Natural killer cell (primary cell): ENCODE results near the gene CALHM5. TPM values are rescaled to one million over a fixed set of nuclear protein-coding genes. Genes with fewer than 3 reads are reported as not detected.
A peak's percentile ranks its signal among the peaks of the same experiment; 100 is the strongest.

Experiments used
- ATAC-seq, 3 donors: fragments of 150-1000 bp in 2 of 3; fragments of 200-7000 bp in 1 of 3; cut with Tn5 transposase; 1 replicate in 1 of 3; 2 replicates in 2 of 3; pipeline ENCODE4 v1.10.0; 2021; ENCODE audit warnings: mild to moderate bottlenecking in 2 of 3, moderate library complexity in 2 of 3
- DNase-seq, 2 donors: peaks; one replicate each; pipeline versions ENCODE4 v3.0.0 to v3.0.0-alpha.2; 2013 to 2021; ENCODE audit warnings: mixed read lengths in 1 of 2
- H3K27ac ChIP-seq: one replicate; pipeline ENCODE4 v1.5.1; 2013; ENCODE audit warnings: mild to moderate bottlenecking, low read length
- H3K27me3 ChIP-seq: one replicate; pipeline ENCODE4 v1.6.1; 2013; ENCODE audit warnings: low read length; ENCODE audit not compliant: control insufficient read depth, insufficient read depth
- H3K36me3 ChIP-seq: one replicate; pipeline ENCODE4 v1.6.1; 2013; ENCODE audit warnings: low read length; ENCODE audit not compliant: control insufficient read depth, insufficient read depth
- H3K4me1 ChIP-seq: one replicate; pipeline ENCODE4 v1.6.1; 2013; ENCODE audit warnings: low read length; ENCODE audit not compliant: control insufficient read depth, insufficient read depth
- H3K4me3 ChIP-seq: one replicate; pipeline ENCODE4 v1.5.1; 2013; ENCODE audit warnings: low read length
- H3K9me3 ChIP-seq: one replicate; pipeline ENCODE4 v1.6.1; 2013; ENCODE audit warnings: low read length; ENCODE audit not compliant: control insufficient read depth, insufficient read depth
- H3K27ac Mint-ChIP-seq, 2 donors: one replicate each; pipeline ENCODE4 v1.8.0; 2022; ENCODE audit warnings: mild to moderate bottlenecking in 2 of 2, mixed read lengths in 2 of 2, moderate library complexity in 1 of 2
- H3K27me3 Mint-ChIP-seq, 2 donors: one replicate each; pipeline ENCODE4 v1.8.0; 2022; ENCODE audit warnings: low read depth in 2 of 2, mixed read lengths in 2 of 2
- H3K36me3 Mint-ChIP-seq: one replicate; pipeline ENCODE4 v1.8.0; 2022; ENCODE audit warnings: mixed read lengths
- H3K4me1 Mint-ChIP-seq, 2 donors: one replicate each; pipeline ENCODE4 v1.8.0; 2022; ENCODE audit warnings: mixed read lengths in 2 of 2
- H3K4me3 Mint-ChIP-seq: one replicate; pipeline ENCODE4 v1.8.0; 2022; ENCODE audit warnings: mild to moderate bottlenecking, moderate library complexity, mixed read lengths
- H3K9me3 Mint-ChIP-seq, 2 donors: one replicate each; pipeline ENCODE4 v1.8.0; 2022; ENCODE audit warnings: mixed read lengths in 2 of 2
- CTCF ChIP-seq: fragments of 200-600 bp; IDR thresholded peaks from one replicate; pipeline ENCODE4 v1.8.0; 2022; ENCODE audit warnings: antibody characterized with exemption
- WGBS: methylation state at CpG from one replicate; pipeline ENCODE4 v1.1.7; 2013; ENCODE audit warnings: missing lambda C conversion rate; ENCODE audit not compliant: insufficient coverage; 5-methylcytosine and 5-hydroxymethylcytosine counted together
- intact Hi-C: fragments of 100-400 bp; cut with micrococcal nuclease; formaldehyde crosslinking; loops from one replicate; pipeline ENCODE4 v1.14.2; 2022
- total RNA-seq, 4 donors: library from RNA; stranded (reverse); fragments of 120-200 nt in 1 of 4; gene quantifications; one replicate each; pipeline versions ENCODE4 v1.2.3 to v1.2.4, GENCODE V29; 2013 to 2022

The CALHM5 gene
- total RNA-seq, 3 donors from 2014 or later (not counting 1 experiment from before 2014, with no cell fraction given): 0.05 TPM; not detected in 1

GRCh38 chr6:116535109-116535508 lies 23.7 kb downstream of the CALHM5 start:
- no peaks in the 10 kb centered on the region for H3K9me3 Mint-ChIP-seq
- no peak overlapping the region for H3K27ac Mint-ChIP-seq
- H3K4me3 ChIP-seq: no peak overlapping the region
- no peak overlapping the region for H3K4me3 Mint-ChIP-seq
- no peak for DNase-seq
- no peaks in the 10 kb centered on the region for H3K36me3 Mint-ChIP-seq
- no peak for TF ChIP-seq CTCF
- no peaks in the 10 kb centered on the region for H3K27me3 ChIP-seq
- H3K9me3 ChIP-seq: no peaks in the 10 kb centered on the region
- H3K4me1 ChIP-seq: no peaks in the 10 kb centered on the region
- no peaks in the 10 kb centered on the region for H3K4me1 Mint-ChIP-seq
- peaks cover 15 to 36% of the 10 kb centered on the region in 2 donors for H3K27me3 Mint-ChIP-seq
- no peak for ATAC-seq
- H3K27ac ChIP-seq: no peak overlapping the region
- H3K36me3 ChIP-seq: no peaks in the 10 kb centered on the region
- intact Hi-C loops: no loop called here

- no peak overlapping the region for H3K4me3 ChIP-seq
- WGBS: 18% methylated on average over 4 of the region's 4 CpGs
- H3K36me3 ChIP-seq: no peaks in the 10 kb centered on the region
- no peaks in the 10 kb centered on the region for H3K4me1 Mint-ChIP-seq
- ATAC-seq (peak in 2 of 3 donors; percentile 63 to 66), DNase-seq (peak in 1 of 2 donors; percentile 76)
- no peak overlapping the region for H3K27ac Mint-ChIP-seq
- intact Hi-C loops: loop anchor here (1.0 kb wide), 1 partner anchor 35 kb away; the partner anchor contains the start of gene RWDD1
- no peaks in the 10 kb centered on the region for H3K9me3 ChIP-seq
- no peaks in the 10 kb centered on the region for H3K36me3 Mint-ChIP-seq
- H3K9me3 Mint-ChIP-seq: no peaks in the 10 kb centered on the region
- TF ChIP-seq CTCF: peak; percentile 88
- H3K27me3 ChIP-seq: no peaks in the 10 kb centered on the region
- H3K27ac ChIP-seq: no peak overlapping the region
- no peaks in the 10 kb centered on the region for H3K4me1 ChIP-seq
- H3K27me3 Mint-ChIP-seq: peaks cover 17 to 35% of the 10 kb centered on the region in 2 donors
- no peak overlapping the region for H3K4me3 Mint-ChIP-seq
These were observed 24.8 kb downstream of the CALHM5 start for GRCh38 chr6:116536216-116536621.

GRCh38 chr6:116542426-116542825 lies 31.0 kb downstream of the CALHM5 start:
- H3K4me1 Mint-ChIP-seq: no peaks in the 10 kb centered on the region
- intact Hi-C loops: no loop called here
- no peaks in the 10 kb centered on the region for H3K9me3 Mint-ChIP-seq
- Histone ChIP-seq H3K4me3 (no peak overlapping the region), H3K36me3 (no peaks in the 10 kb centered on the region), H3K27me3 (peaks cover 3% of the 10 kb centered on the region), H3K4me1 (no peaks in the 10 kb centered on the region), H3K27ac (no peak overlapping the region), H3K9me3 (no peaks in the 10 kb centered on the region)
- DNase-seq (no peak), ATAC-seq (no peak)
- TF ChIP-seq CTCF: no peak
- H3K36me3 Mint-ChIP-seq: no peaks in the 10 kb centered on the region
- H3K27ac Mint-ChIP-seq: no peak overlapping the region
- H3K4me3 Mint-ChIP-seq: no peak overlapping the region
- H3K27me3 Mint-ChIP-seq: peaks cover 20 to 42% of the 10 kb centered on the region in 2 donors

GRCh38 chr6:116543149-116543548 lies 31.7 kb downstream of the CALHM5 start:
- no peaks in the 10 kb centered on the region for H3K4me1 ChIP-seq
- peaks cover 3% of the 10 kb centered on the region for H3K27me3 ChIP-seq
- no peak for DNase-seq
- intact Hi-C loops: no loop called here
- H3K36me3 ChIP-seq: no peaks in the 10 kb centered on the region
- TF ChIP-seq CTCF: no peak
- H3K36me3 Mint-ChIP-seq: no peaks in the 10 kb centered on the region
- no peak for ATAC-seq
- H3K4me3 Mint-ChIP-seq: no peak overlapping the region
- no peak overlapping the region for H3K27ac ChIP-seq
- no peaks in the 10 kb centered on the region for H3K4me1 Mint-ChIP-seq
- no peaks in the 10 kb centered on the region for H3K9me3 ChIP-seq
- H3K27ac Mint-ChIP-seq: no peak overlapping the region
- no peaks in the 10 kb centered on the region for H3K9me3 Mint-ChIP-seq
- peaks cover 20 to 48% of the 10 kb centered on the region in 2 donors for H3K27me3 Mint-ChIP-seq
- no peak overlapping the region for H3K4me3 ChIP-seq
